Naive B cell (primary cell): ENCODE measurements around the gene NARS2. TPM values are rescaled to one million over a fixed set of nuclear protein-coding genes. Genes with fewer than 3 reads are reported as not detected.
A peak's percentile ranks its signal among the peaks of the same experiment; 100 is the strongest.
"Not testable (repeated sequence)": the region's sequence is repeated elsewhere in the genome, so short reads cannot be mapped to it uniquely, and the experiment has no call there.

Experiments
- ATAC-seq, 2 donors: fragments of 150-1000 bp; cut with Tn5 transposase; 2 replicates each; pipeline ENCODE4 v1.10.0; 2021; ENCODE audit warnings: low read depth in 2 of 2, mild to moderate bottlenecking in 2 of 2, moderate library complexity in 2 of 2
- DNase-seq: peaks from one replicate; pipeline ENCODE4 v3.0.0; 2022
- H3K27ac Mint-ChIP-seq, 6 donors: one replicate each; pipeline ENCODE4 v1.8.0; 2020 to 2022; ENCODE audit warnings: mild to moderate bottlenecking in 6 of 6, mixed read lengths in 6 of 6, moderate library complexity in 5 of 6, inconsistent platforms in 2 of 6
- H3K27me3 Mint-ChIP-seq, 3 donors: one replicate each; pipeline ENCODE4 v1.8.0; 2021 to 2022; ENCODE audit warnings: mixed read lengths in 3 of 3, mild to moderate bottlenecking in 1 of 3
- H3K36me3 Mint-ChIP-seq, 2 donors: one replicate each; pipeline ENCODE4 v1.8.0; 2020 to 2022; ENCODE audit warnings: mixed read lengths in 2 of 2, inconsistent platforms in 1 of 2, mild to moderate bottlenecking in 1 of 2
- H3K4me1 Mint-ChIP-seq, 3 donors: one replicate each; pipeline ENCODE4 v1.8.0; 2020 to 2022; ENCODE audit warnings: mixed read lengths in 3 of 3, inconsistent platforms in 1 of 3, mild to moderate bottlenecking in 1 of 3, moderate library complexity in 1 of 3
- H3K4me3 Mint-ChIP-seq, 8 donors: one replicate each; pipeline ENCODE4 v1.8.0; 2020 to 2022; ENCODE audit warnings: mild to moderate bottlenecking in 8 of 8, mixed read lengths in 8 of 8, moderate library complexity in 8 of 8, inconsistent platforms in 2 of 8
- H3K9me3 Mint-ChIP-seq, 7 donors: one replicate each; pipeline ENCODE4 v1.8.0; 2020 to 2022; ENCODE audit warnings: mixed read lengths in 7 of 7, mild to moderate bottlenecking in 5 of 7, inconsistent platforms in 2 of 7, moderate library complexity in 1 of 7
- polyA plus RNA-seq, 6 donors: library from polyadenylated mRNA; unstranded; fragments of 300-500 nt; fragmentation: Illumina TruSeq; gene quantifications; one replicate each; pipeline ENCODE4 v1.2.3, GENCODE V29; 2021; ENCODE audit warnings: low read depth in 6 of 6

Gene NARS2
- polyA plus RNA-seq, 6 donors from 2014 or later: 11.4 to 16.4 (median 15.3) TPM

DNA sequence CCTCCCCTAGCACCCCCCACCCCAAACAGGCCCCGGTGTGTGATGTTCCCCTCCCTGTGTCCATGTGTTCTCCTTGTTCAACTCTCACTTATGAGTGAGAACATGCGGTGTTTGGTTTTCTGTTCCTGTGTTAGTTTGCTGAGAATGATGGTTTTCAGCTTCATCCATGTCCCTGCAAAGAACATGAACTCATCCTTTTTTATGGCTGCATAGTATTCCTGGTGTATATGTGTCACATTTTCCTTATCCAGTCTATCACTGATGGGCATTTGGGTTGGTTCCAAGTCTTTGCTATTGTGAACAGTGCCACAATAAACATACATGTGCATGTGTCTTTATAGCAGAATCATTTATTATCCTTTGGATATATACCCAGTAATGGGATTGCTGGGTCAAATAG, 22.9 kb upstream of the NARS2 start:
- H3K27ac Mint-ChIP-seq, H3K4me3 Mint-ChIP-seq, ATAC-seq, H3K36me3 Mint-ChIP-seq, DNase-seq, H3K9me3 Mint-ChIP-seq, H3K4me1 Mint-ChIP-seq: not testable (repeated sequence)
- peaks cover 21 to 34% (median 34%) of the 10 kb centered on the region in 3 donors for H3K27me3 Mint-ChIP-seq

DNA sequence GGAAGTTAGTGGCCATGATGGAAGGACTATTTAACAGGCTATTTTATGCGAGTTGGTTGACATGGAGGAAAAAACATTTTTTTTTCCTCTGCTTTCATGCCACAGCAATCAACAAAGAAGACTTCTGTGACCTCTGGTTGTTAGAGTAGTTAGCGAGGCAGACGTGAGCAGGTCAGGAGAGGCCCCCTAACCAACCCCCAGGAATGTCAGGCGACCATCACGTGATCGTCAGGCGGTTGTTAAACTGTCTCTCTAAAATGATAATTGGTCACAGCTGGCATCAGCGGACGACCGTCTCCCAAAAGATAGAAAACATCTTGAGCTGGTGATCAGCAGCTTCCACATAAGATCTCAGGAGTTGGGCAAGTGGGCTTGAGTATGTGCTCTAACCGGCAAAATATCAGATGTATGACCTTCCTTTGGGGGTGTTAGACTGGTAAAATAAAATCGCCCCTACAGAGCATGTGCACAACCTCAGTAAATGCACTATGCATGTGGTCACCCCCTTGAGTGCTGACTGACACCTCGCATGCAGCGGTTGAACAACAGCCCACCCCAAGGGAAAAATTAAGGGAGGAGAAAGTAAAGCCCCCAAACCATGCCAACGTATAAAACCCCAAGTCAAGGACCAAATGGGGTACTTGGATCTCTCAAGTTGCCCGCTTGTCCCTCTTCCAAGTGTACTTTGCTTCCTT, 20.9 kb upstream of the NARS2 start:
- Mint-ChIP-seq H3K27me3 (peaks cover 7 to 18% (median 15%) of the 10 kb centered on the region in 3 donors), H3K36me3 (peaks cover 0 to 6% of the 10 kb centered on the region in 2 donors), H3K4me1 (no peaks in the 10 kb centered on the region), H3K27ac (no peak overlapping the region), H3K9me3 (peaks cover 0 to 7% (median 0%) of the 10 kb centered on the region in 7 donors), H3K4me3 (no peak overlapping the region)
- DNase-seq (no peak), ATAC-seq (no peak)

DNA sequence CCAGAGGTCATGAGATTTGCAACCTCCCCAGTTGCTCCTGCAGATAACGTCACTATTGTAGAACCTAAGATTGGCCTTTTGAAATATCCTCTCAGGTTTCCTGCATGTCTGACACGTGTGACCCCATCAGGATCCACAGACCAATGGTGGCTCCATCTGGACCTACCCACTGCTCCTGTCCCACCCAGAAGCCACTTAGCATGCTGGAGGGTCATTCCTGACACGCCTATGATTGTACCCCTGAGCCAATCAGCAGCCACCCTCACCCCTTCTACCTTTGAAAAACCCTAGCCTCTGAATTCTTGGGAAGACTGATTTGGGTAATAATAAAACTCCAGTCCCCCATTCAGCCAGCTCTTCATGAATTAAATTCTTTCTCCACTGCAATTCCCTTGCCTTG, 20.1 kb upstream of the NARS2 start:
- H3K4me1 Mint-ChIP-seq: no peaks in the 10 kb centered on the region
- no peak overlapping the region for H3K4me3 Mint-ChIP-seq
- ATAC-seq (no peak), DNase-seq (no peak)
- peaks cover 0 to 6% of the 10 kb centered on the region in 2 donors for H3K36me3 Mint-ChIP-seq
- no peak overlapping the region for H3K27ac Mint-ChIP-seq
- peaks cover 0 to 7% (median 0%) of the 10 kb centered on the region in 7 donors for H3K9me3 Mint-ChIP-seq
- peaks cover 7 to 15% (median 8%) of the 10 kb centered on the region in 3 donors for H3K27me3 Mint-ChIP-seq

DNA sequence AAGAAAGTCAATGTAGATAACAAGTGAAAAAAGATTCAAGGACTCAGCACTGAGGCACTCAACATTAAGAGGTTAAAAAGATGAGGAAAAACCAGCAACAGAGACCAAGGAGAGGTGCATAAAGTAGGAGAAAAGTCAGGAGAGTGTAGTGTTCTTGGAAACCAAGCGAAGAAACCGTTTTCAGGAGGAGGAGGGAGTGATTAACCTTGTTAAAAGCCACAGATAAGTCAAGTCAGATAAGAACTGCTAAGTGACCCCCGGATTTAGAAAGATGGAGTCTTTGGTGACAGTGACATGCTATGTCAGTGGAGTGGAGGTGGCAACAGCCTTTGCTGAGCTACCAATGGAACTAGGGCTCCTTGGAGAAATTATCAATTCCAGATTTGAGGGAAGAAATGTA, 13.9 kb upstream of the NARS2 start:
- Mint-ChIP-seq H3K36me3 (peaks cover 8 to 17% of the 10 kb centered on the region in 2 donors), H3K4me1 (no peaks in the 10 kb centered on the region), H3K27ac (peak overlapping the region in 1 of 6 donors; percentile 2), H3K4me3 (no peak overlapping the region), H3K9me3 (peaks cover 6 to 23% (median 16%) of the 10 kb centered on the region in 7 donors), H3K27me3 (peaks cover 8 to 21% (median 20%) of the 10 kb centered on the region in 3 donors)
- no peak for DNase-seq
- no peak for ATAC-seq

DNA sequence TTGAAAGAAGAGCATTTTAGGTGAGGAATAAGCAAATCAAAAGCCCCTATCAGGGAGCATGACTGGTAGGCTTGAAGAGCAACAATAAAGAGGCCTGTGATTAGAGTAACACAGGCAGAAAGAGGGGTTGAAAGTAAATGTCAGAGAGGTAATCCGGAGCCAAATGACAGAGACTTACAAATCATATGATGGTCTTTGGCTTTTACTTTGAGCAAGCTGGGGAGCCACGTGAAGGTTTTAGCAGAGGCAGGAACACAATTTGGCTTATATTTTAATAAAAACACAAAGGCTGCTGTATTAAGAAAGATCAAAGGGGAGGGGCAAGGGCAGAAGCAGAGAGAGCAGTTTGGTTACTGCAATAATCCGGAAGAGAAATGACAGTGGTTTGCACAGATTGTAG, 12.8 kb upstream of the NARS2 start:
- H3K27me3 Mint-ChIP-seq: peaks cover 7 to 21% (median 20%) of the 10 kb centered on the region in 3 donors
- no peak overlapping the region for H3K27ac Mint-ChIP-seq
- no peaks in the 10 kb centered on the region for H3K4me1 Mint-ChIP-seq
- no peak overlapping the region for H3K4me3 Mint-ChIP-seq
- no peak for ATAC-seq
- no peak for DNase-seq
- peaks cover 6 to 33% (median 25%) of the 10 kb centered on the region in 7 donors for H3K9me3 Mint-ChIP-seq
- H3K36me3 Mint-ChIP-seq: peaks cover 8 to 18% of the 10 kb centered on the region in 2 donors

DNA sequence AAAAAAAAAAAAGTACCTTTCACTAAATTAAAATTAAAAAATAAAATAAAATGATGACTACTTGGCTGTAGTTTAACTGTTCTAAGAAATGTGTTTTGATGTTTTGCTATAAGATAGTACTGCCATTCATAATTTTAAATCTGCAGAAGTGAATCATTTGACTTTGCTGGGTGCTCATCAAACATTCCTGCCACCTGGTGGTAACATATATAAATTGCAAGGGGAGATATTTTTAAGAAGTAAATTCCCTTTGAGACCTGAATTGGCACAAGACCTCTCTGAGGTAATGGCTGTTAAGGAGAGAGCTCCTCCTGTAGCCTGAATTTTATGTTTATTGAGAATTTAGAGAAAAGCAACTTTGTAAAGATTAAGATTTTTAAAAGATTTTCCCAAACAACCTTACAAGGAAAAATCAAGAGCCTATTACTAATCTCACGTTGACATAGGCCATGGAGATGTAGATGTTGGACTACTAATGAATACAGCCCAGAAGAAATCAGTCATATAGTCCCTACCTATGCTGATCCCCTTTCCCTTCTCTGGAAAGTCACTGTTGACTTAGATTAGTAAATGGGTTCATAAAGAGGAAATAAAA, 11.9 kb upstream of the NARS2 start:
- ATAC-seq: no peak
- no peak for DNase-seq
- Mint-ChIP-seq H3K9me3 (peaks cover 6 to 42% (median 28%) of the 10 kb centered on the region in 7 donors), H3K27me3 (peaks cover 7 to 21% (median 20%) of the 10 kb centered on the region in 3 donors), H3K27ac (no peak overlapping the region), H3K4me3 (no peak overlapping the region), H3K36me3 (peaks cover 8 to 18% of the 10 kb centered on the region in 2 donors), H3K4me1 (no peaks in the 10 kb centered on the region)

DNA sequence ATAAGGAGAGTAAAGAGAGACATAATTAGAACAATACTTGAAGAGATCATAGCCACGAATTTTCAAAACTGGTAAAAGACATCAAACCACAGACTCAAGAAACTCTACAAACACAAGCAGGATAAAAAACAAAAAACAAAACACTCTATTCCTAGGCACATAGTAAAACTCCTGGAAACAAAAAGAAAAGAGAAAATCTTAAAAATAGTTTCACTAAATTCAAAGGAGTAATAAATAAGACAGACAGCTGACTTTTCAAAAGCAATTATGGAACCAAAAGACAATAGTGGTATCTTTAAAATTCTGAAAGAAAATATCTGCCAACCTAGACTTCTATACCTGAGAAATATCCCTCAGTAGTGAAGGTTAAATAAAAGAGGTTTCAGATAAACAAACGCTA, 9.2 kb upstream of the NARS2 start:
- no peak for DNase-seq
- H3K27ac Mint-ChIP-seq: no peak overlapping the region
- H3K4me3 Mint-ChIP-seq: no peak overlapping the region
- H3K27me3 Mint-ChIP-seq: peaks cover 7 to 20% (median 16%) of the 10 kb centered on the region in 3 donors
- H3K4me1 Mint-ChIP-seq: no peaks in the 10 kb centered on the region
- peaks cover 6 to 52% (median 34%) of the 10 kb centered on the region in 7 donors for H3K9me3 Mint-ChIP-seq
- H3K36me3 Mint-ChIP-seq: peaks cover 8 to 18% of the 10 kb centered on the region in 2 donors
- no peak for ATAC-seq

DNA sequence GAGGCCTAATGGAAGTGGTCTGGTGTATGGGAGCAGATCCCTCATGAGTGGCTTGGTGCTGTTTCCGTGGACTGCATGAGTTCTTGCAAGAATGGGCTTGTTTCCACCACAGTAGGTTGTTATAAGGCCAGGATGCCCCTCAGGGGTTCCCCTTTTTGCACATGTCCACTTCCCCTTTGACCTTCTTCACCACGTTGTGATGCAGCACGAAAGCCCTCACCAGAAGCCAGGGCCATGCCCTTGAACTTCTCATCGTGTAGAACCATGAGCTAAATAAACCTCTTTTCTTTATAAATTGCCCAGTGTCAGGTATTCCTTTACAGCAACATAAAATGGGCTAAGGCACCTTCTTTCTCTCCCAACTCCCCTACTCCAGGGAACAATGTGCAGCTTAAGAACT, 2.8 kb upstream of the NARS2 start:
- peaks cover 0 to 19% (median 9%) of the 10 kb centered on the region in 7 donors for H3K9me3 Mint-ChIP-seq
- peaks cover 25 to 41% (median 27%) of the 10 kb centered on the region in 3 donors for H3K4me1 Mint-ChIP-seq
- no peaks in the 10 kb centered on the region for H3K36me3 Mint-ChIP-seq
- H3K27me3 Mint-ChIP-seq: no peaks in the 10 kb centered on the region
- DNase-seq (no peak), ATAC-seq (no peak)
- H3K4me3 Mint-ChIP-seq: peak overlapping the region in 3 of 8 donors; percentile 41 to 58 (median 45)
- H3K27ac Mint-ChIP-seq: peak overlapping the region in 1 of 6 donors; percentile 35

DNA sequence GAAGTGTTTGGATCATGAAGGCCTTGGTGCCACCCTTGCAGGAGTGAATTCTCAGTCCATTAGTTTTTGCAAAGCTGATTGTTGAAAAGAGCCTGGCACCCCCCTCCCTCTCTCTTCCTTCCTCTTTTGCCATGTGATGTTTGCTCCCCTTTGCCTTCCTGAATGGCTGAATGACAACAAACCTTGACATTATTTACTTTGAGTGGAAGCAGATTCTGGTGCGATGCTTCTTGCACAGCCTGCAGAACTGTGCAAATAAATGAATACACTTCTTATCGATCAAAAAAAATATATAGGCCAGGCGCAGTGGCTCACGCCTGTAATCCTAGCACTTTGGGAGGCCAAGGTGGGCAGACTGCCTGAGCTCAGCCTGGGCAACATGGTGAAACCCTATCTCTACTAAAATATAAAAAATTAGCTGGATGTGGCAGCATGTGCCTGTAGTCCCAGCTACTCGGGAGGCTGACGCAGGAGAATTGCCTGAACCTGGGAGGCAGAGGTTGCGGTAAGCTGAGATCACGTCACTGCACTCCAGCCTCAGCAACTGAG, 2.0 kb upstream of the NARS2 start:
- H3K27me3 Mint-ChIP-seq: no peaks in the 10 kb centered on the region
- ATAC-seq (no peak), DNase-seq (peak; percentile 14)
- H3K27ac Mint-ChIP-seq: peak overlapping the region in 2 of 6 donors; percentile 22 to 33
- peak overlapping the region; percentile 6 to 81 (median 68) for H3K4me3 Mint-ChIP-seq
- H3K4me1 Mint-ChIP-seq: peaks cover 29 to 49% (median 30%) of the 10 kb centered on the region in 3 donors
- H3K9me3 Mint-ChIP-seq: peaks cover 0 to 10% (median 6%) of the 10 kb centered on the region in 7 donors
- no peaks in the 10 kb centered on the region for H3K36me3 Mint-ChIP-seq

DNA sequence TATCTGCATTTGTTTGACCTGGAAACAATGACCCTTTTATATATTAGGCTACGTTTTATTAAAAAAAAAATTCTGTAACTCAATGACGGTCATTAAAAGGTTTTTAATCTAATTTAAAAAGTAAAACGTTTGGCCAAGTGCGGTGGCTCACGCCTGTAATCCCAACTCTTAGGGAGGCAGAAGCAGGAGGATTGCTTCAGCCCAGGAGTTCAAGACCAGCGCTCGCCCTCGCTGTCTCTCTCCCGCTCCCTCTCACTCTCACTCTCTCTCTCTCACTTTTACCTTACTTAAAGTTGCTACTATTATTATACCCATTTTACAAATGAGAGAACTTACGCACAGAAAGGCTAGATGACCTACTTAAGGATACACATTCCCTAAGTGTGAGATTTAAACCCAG, 814 bp upstream of the NARS2 start:
- peaks cover 30 to 50% (median 34%) of the 10 kb centered on the region in 3 donors for H3K4me1 Mint-ChIP-seq
- peaks cover 0 to 5% (median 0%) of the 10 kb centered on the region in 7 donors for H3K9me3 Mint-ChIP-seq
- no peaks in the 10 kb centered on the region for H3K27me3 Mint-ChIP-seq
- peak overlapping the region in 5 of 6 donors; percentile 56 to 99 (median 97) for H3K27ac Mint-ChIP-seq
- DNase-seq (no peak), ATAC-seq (no peak)
- peaks cover 5 to 8% of the 10 kb centered on the region in 2 donors for H3K36me3 Mint-ChIP-seq
- H3K4me3 Mint-ChIP-seq: peak overlapping the region; percentile 89 to 99 (median 98)

DNA sequence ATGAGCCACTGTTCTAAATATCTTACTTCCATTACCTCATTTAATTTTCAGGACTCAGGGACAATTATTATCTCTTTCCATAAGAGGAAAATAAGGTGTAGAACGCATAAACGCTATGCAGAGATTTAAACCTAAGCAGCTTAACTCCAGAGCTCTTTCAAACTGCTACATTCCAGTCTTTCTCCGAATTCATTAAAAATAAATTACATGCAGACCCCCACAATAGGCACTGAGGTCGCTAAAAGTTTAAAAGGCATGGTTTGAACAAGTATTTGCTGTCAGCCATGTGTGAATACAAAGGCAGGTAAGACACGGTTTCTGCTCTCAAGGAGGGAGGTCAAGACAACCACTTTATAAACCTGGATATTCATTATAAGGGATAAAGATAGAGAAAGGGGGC, 983 bp downstream of the NARS2 start:
- H3K36me3 Mint-ChIP-seq: peaks cover 9 to 10% of the 10 kb centered on the region in 2 donors
- no peaks in the 10 kb centered on the region for H3K27me3 Mint-ChIP-seq
- peak overlapping the region in 5 of 6 donors; percentile 51 to 99 (median 97) for H3K27ac Mint-ChIP-seq
- peaks cover 30 to 52% (median 34%) of the 10 kb centered on the region in 3 donors for H3K4me1 Mint-ChIP-seq
- peak overlapping the region; percentile 89 to 99 (median 98) for H3K4me3 Mint-ChIP-seq
- no peak for ATAC-seq
- peaks cover 0 to 2% (median 0%) of the 10 kb centered on the region in 7 donors for H3K9me3 Mint-ChIP-seq
- no peak for DNase-seq

DNA sequence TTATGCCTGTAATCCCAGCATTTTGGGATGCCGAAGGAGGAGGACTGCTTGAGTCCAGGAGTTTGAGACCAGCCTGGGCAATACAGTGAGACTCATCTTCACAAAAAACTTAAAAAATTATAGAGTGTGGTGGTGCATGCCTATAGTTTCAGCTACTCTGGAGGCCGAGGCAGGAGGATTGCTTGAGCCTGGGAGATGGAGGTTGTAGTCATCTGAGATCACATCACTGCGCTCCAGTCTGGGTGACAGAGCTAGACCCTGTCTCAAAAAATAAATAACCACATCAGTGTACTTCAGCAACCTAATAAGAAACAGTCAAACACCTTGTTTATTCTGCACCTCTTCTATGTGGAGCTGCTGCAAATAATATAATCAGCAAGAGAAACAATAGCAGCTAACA, 1.4 kb downstream of the NARS2 start:
- Mint-ChIP-seq H3K4me3 (peak overlapping the region; percentile 89 to 99 (median 98)), H3K27ac (peak overlapping the region in 5 of 6 donors; percentile 32 to 99 (median 96)), H3K9me3 (peaks cover 0 to 2% (median 0%) of the 10 kb centered on the region in 7 donors), H3K27me3 (no peaks in the 10 kb centered on the region), H3K4me1 (peaks cover 30 to 52% (median 34%) of the 10 kb centered on the region in 3 donors), H3K36me3 (peaks cover 9 to 10% of the 10 kb centered on the region in 2 donors)
- ATAC-seq (no peak), DNase-seq (no peak)

DNA sequence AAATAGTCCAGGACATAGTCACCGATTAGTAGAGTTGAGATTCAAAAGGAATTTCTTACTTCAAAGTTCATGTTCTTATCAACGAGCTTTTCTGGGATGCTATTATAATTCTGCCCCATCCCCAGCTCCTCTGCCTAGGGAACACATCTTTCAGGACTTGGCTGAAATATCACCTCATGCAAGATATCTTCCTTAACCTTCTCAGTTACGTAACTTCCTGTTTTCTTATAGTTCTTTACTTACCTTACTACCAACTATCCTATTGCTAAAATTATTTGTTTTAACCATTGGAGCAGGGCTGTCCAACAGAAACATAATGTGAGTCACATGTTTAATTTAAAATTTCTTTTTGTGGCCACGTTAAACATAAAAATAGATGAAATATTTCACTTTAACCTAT, 2.3 kb downstream of the NARS2 start:
- no peak for DNase-seq
- Mint-ChIP-seq H3K36me3 (peaks cover 9 to 10% of the 10 kb centered on the region in 2 donors), H3K9me3 (peaks cover 0 to 2% (median 0%) of the 10 kb centered on the region in 7 donors), H3K27ac (peak overlapping the region in 1 of 6 donors; percentile 37), H3K27me3 (no peaks in the 10 kb centered on the region), H3K4me3 (peak overlapping the region in 3 of 8 donors; percentile 72 to 98 (median 97)), H3K4me1 (peaks cover 24 to 53% (median 34%) of the 10 kb centered on the region in 3 donors)
- ATAC-seq: no peak
